ENCODE results near the gene SPATA20.
A peak's percentile ranks its signal among the peaks of the same experiment; 100 is the strongest.

Gene SPATA20

DNA sequence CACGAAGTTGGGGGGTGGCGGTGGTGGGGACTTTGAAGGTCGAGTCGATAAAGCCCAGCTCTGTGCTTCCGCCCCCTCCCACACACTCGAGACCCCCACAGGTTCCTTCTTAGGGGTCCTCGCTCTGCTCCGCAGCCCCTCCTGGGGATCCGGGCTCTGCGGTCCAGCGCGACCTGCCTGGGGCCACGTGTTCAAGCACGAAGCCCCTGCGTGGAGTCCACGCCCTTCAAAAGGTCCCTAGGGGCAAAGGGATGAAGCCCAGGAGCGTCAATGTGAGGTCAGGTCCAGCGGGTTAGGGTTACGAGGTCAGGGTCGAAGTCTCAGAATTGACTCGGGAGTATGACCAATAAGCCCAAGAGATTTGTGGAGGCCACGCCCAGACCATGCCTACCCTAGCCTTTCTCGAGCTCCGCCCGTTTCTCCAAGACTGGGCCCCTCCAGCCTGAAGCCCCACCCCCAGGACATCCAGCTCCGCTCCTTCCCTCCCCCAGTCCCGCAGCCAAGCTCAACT, 12.8 kb downstream of the SPATA20 start:
- TF ChIP-seq, protein P1, sequence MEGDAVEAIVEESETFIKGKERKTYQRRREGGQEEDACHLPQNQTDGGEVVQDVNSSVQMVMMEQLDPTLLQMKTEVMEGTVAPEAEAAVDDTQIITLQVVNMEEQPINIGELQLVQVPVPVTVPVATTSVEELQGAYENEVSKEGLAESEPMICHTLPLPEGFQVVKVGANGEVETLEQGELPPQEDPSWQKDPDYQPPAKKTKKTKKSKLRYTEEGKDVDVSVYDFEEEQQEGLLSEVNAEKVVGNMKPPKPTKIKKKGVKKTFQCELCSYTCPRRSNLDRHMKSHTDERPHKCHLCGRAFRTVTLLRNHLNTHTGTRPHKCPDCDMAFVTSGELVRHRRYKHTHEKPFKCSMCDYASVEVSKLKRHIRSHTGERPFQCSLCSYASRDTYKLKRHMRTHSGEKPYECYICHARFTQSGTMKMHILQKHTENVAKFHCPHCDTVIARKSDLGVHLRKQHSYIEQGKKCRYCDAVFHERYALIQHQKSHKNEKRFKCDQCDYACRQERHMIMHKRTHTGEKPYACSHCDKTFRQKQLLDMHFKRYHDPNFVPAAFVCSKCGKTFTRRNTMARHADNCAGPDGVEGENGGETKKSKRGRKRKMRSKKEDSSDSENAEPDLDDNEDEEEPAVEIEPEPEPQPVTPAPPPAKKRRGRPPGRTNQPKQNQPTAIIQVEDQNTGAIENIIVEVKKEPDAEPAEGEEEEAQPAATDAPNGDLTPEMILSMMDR (conservative IDR thresholded peaks at IDR 0.05; ENCODE audit: low read depth, low read length), result no peak
- no peak for DNase-seq (ENCODE audit: low read depth)
- H3K4me3 ChIP-seq (ENCODE audit: low read length), result peak overlapping the region; percentile 30

DNA sequence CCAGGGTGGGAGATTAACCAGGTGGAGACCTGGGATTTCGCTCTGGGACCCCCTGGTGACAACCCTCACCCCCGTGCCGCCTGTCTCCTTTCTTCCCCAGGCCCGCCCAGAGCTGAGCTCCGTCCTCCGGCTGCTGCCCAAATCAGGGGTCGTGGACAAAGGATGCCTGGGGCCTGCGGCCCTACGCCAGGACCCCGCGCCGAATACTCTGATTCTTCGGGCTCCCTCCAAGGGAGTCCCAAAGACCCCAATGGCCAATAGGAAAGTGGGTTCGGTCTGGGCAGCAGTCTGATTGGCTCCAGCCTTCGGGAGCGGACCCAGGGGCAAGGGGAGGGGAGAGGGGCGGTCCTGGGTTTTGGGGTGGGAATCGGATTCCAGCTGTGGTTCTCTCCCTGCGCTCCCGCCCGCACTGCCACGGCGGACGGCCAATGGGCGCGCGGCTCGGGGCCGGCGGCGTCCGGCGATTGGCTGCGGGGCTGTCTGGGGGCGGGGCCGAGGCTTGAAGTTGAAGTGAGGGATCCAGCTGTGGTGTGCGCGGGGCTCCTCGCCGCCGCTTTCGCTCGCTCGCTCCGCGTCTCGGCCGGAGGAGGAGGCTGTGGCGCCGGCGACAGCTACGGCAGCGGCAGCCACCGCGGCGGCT, 13.3 kb downstream of the SPATA20 start, which contains the start of gene CACNA1G:
CACNA1G (plus strand) TSS at position 531 of the 640 bp plus-strand sequence. CDS start 745 bp downstream, outside the sequence.
- no peak for DNase-seq (ENCODE audit: low read depth)

DNA sequence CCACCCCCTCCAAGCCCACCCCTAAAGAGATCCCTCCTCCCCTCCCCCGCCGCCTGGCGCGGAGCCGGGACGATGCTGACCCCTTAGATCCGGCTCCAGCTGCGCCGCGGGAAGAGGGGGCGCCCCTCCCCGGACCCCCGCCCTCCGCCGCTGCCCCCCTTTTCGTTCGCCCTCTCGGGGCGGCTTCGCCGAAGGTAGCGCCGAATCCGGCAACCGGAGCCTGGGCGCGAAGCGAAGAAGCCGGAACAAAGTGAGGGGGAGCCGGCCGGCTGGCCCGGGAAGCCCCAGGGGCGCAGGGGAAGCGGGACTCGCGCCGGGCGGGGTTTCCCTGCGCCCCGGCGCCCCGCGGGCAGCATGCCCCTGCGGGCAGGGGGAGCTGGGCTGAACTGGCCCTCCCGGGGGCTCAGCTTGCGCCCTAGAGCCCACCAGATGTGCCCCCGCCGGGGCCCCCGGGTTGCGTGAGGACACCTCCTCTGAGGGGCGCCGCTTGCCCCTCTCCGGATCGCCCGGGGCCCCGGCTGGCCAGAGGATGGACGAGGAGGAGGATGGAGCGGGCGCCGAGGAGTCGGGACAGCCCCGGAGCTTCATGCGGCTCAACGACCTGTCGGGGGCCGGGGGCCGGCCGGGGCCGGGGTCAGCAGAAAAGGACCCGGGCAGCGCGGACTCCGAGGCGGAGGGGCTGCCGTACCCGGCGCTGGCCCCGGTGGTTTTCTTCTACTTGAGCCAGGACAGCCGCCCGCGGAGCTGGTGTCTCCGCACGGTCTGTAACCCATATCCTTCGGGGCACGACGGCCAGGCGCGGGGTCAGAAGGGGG, 14.2 kb downstream of the SPATA20 start:
- no peak overlapping the region for H3K4me3 ChIP-seq (ENCODE audit: low read length)
- DNase-seq (ENCODE audit: low read depth), result no peak
- TF ChIP-seq, protein P1 (conservative IDR thresholded peaks at IDR 0.05; ENCODE audit: low read depth, low read length), result no peak

More for the DNA sequence above, 13.3 kb downstream of the SPATA20 start, which contains the start of gene CACNA1G:
- TF ChIP-seq, protein P1 (conservative IDR thresholded peaks at IDR 0.05; ENCODE audit: low read depth, low read length), result no peak
- peak within 1 kb of the TSS; percentile 30 for H3K4me3 ChIP-seq (ENCODE audit: low read length)

DNA sequence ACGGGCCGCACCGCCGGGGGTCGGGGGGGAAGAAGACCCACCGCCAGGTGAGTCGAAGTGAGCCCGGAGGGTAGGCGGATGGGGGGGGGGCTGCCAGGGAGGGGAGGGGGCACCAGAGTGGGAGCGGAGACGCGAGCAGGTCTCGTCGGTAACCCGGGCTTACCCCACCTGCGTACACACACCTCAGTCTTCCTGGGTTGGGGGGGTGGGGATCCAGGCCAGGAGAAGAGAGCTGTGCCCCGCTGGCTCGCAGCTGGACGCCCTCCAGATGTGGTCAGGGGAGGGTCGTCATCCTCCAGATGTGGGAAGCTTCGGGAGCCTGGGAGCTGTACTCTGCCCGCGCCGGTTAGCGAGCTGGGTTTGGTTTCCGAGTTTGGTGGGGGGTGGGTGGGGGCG, 14.8 kb downstream of the SPATA20 start:
- no peak overlapping the region for H3K4me3 ChIP-seq (ENCODE audit: low read length)
- TF ChIP-seq, protein P1 (conservative IDR thresholded peaks at IDR 0.05; ENCODE audit: low read depth, low read length), result no peak

GRCh38 chr17:50562242-50563091, 15.5 kb downstream of the SPATA20 start:
- no peak overlapping the region for H3K4me3 ChIP-seq (ENCODE audit: low read length)
- no peak for DNase-seq (ENCODE audit: low read depth)
- TF ChIP-seq, protein P1 (conservative IDR thresholded peaks at IDR 0.05; ENCODE audit: low read depth, low read length), result no peak

More for the DNA sequence above, 14.8 kb downstream of the SPATA20 start:
- DNase-seq (ENCODE audit: low read depth), result no peak

DNA sequence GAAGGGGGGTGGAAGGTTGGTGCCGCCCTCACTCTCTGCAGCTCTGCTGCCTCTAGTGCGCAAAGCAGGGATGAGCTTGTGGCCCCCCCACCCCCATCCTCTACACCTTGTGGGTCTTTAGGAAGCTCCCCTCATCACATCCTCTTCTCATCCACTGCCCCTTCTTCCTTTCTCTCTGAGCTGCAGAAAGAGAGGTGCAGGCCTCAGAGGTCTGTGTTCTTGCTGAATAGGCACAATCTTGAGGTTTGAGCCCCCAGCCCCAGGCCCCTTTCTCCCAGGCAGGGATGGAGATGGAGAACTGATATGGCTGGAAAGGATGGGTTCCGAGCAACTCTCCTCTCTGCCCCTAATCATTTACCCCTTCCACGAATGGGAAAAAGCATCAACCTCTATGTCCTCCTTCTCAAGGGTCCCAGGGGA, 16.1 kb downstream of the SPATA20 start:
- DNase-seq (ENCODE audit: low read depth), result no peak
- TF ChIP-seq, protein P1 (conservative IDR thresholded peaks at IDR 0.05; ENCODE audit: low read depth, low read length), result no peak
- no peak overlapping the region for H3K4me3 ChIP-seq (ENCODE audit: low read length)

All from retinal pigment epithelial cell (primary cell).